ENCODE data around the gene IPCEF1. TPM values are rescaled to one million over a fixed set of nuclear protein-coding genes. Genes with fewer than 3 reads are reported as not detected.

The IPCEF1 gene
- total and polyA plus RNA-seq, 2 of the 4 experiments (the other 2 are of a cell fraction): under 0.01 to 0.03 TPM

- peak overlapping the region; percentile 35 for H3K18ac ChIP-seq (ENCODE audit: low read depth, low read length)
- DNase-seq: peak; percentile 57
- no peak overlapping the region for H3K4me3 ChIP-seq (ENCODE audit: insufficient read depth, low read depth, low read length)
- peak overlapping the region; percentile 79 for H2AFZ ChIP-seq (replicated peaks; ENCODE audit: low read length, poor library complexity)
- WGBS, 2 experiments (ENCODE audit: extremely low coverage in 2 of 2, insufficient read length in 1 of 2): no CpG with 5 or more reads among the region's 7 CpGs
- dilution Hi-C loops (cut with HindIII; ENCODE audit: low sequenced_read_pairs, unreplicated experiment): no loop called here
- peaks cover 16% of the 10 kb centered on the region for H3K4me1 ChIP-seq (ENCODE audit: control insufficient read depth, insufficient read depth, low read length)
- BruUV-seq (replicated peaks): no TSS peak
- H2BK15ac ChIP-seq (ENCODE audit: low read depth, low read length): peak overlapping the region; percentile 95; the same call in 2 of the 3 replicates
- intact Hi-C loops (cut with micrococcal nuclease): no loop called here
- no peaks in the 10 kb centered on the region for H3K9me3 ChIP-seq (ENCODE audit: control insufficient read depth, insufficient read depth, low read length)
- H4K91ac ChIP-seq (ENCODE audit: insufficient read depth, low read depth, low read length): peak overlapping the region; percentile 85
- peak overlapping the region; percentile 93 for H3K4ac ChIP-seq (ENCODE audit: low read depth, low read length)
- 0 out of 2 replicates have a peak overlapping the region, but pooled peaks have one; percentile 21 for H3K56ac ChIP-seq (ENCODE audit: extremely low read depth, insufficient read depth, low read length)
- H4K8ac ChIP-seq (ENCODE audit: low read depth in 2 of 2, low read length in 2 of 2): peak overlapping the region in 1 of 2 experiments; percentile 91; a peak in 2 of 4 replicates
- peak overlapping the region; percentile 75 for H2AK9ac ChIP-seq (replicated peaks; ENCODE audit: low read depth, low read length, poor library complexity)
- in situ Hi-C loops (cut with MboI; ENCODE audit: low sequenced_read_pairs): no loop called here
- H3K27me3 ChIP-seq (ENCODE audit: control insufficient read depth, insufficient read depth, low read length): no peaks in the 10 kb centered on the region
- peak overlapping the region; percentile 68 for H2BK5ac ChIP-seq (ENCODE audit: low read depth, low read length, poor library complexity, severe bottlenecking)
- CTCF ChIA-PET: interaction anchor here (1.7 kb wide), 1 partner anchor 24 kb away, joined by 4 read pairs; no protein-coding TSS in a partner anchor
- H3K4me2 ChIP-seq (ENCODE audit: low read depth, low read length): peak overlapping the region; percentile 15; the same call in 1 of the 2 replicates
- peak overlapping the region; percentile 85 for H2BK120ac ChIP-seq (ENCODE audit: low read depth, low read length)
- ATAC-seq (ENCODE audit: low read depth): 0 out of 2 replicates have a peak, but pooled peaks have one; percentile 12
- POLR2A ChIA-PET (ENCODE audit: unreplicated experiment): no interaction called here
- TF ChIP-seq RCOR1 (IDR thresholded peaks at IDR 0.05; ENCODE audit: insufficient replicate concordance, low read length): no peak
- TF ChIP-seq BHLHE40 (IDR thresholded peaks at IDR 0.05; ENCODE audit: low read depth, low read length): no peak
- TF ChIP-seq MAFK (IDR thresholded peaks at IDR 0.05; ENCODE audit: low read depth, low read length): no peak
- TF ChIP-seq CHD1 (IDR thresholded peaks at IDR 0.05; ENCODE audit: low read depth, low read length): no peak
- TF ChIP-seq MAZ (IDR thresholded peaks at IDR 0.05; ENCODE audit: borderline replicate concordance, low read depth, low read length): no peak
- no peak for TF ChIP-seq CEBPB (IDR thresholded peaks at IDR 0.05; ENCODE audit: low read depth, low read length)
- no peak for TF ChIP-seq ELK1 (IDR thresholded peaks at IDR 0.05; ENCODE audit: borderline replicate concordance, low read depth, low read length)
- H3K9ac ChIP-seq (ENCODE audit: low read depth, low read length): no peak overlapping the region
- H3K14ac ChIP-seq (replicated peaks; ENCODE audit: low read depth, low read length): peak overlapping the region; percentile 84
- H3K9me1 ChIP-seq (ENCODE audit: insufficient read depth, low read length): peaks cover 14% of the 10 kb centered on the region
- peak overlapping the region; percentile 19 for H3K27ac ChIP-seq (ENCODE audit: insufficient read depth, low read length)
- H3K23ac ChIP-seq (ENCODE audit: low read depth, low read length): peak overlapping the region; percentile 92
- peak overlapping the region; percentile 38 for H4K5ac ChIP-seq (ENCODE audit: low read depth, low read length)
- H3K36me3 ChIP-seq (ENCODE audit: control insufficient read depth, insufficient read depth, low read length): no peaks in the 10 kb centered on the region
- H2BK20ac ChIP-seq (ENCODE audit: low read depth, low read length): peak overlapping the region; percentile 92
- H4K20me1 ChIP-seq (ENCODE audit: insufficient read depth, low read length): no peaks in the 10 kb centered on the region
- no peaks in the 10 kb centered on the region for H3K79me1 ChIP-seq (ENCODE audit: low read depth in 1 of 2, low read length in 2 of 2)
- peak overlapping the region; percentile 91; the same call in 1 of the 2 replicates for H2AK5ac ChIP-seq (ENCODE audit: low read depth, low read length)
Measured at GRCh38 chr6:154301086-154301625, 55.4 kb downstream of the IPCEF1 start.
